ENCODE measurements around the gene GNPTG. TPM values are rescaled to one million over a fixed set of nuclear protein-coding genes. Genes with fewer than 3 reads are reported as not detected.
A peak's percentile ranks its signal among the peaks of the same experiment; 100 is the strongest.

GNPTG gene
- total and polyA plus RNA-seq, 2 of the 13 experiments (the other 11 are each of a cell fraction or from before 2014, with no cell fraction given), result 22.7 to 71.1 TPM

GRCh38 chr16:1408171-1408837 is 56.6 kb downstream of the GNPTG start (continued):
- no peak for TF ChIP-seq ZBTB40 (IDR thresholded peaks at IDR 0.05)
- TF ChIP-seq ZBTB40 (CRISPR knock-in tag; IDR thresholded peaks at IDR 0.05), result no peak
- TF ChIP-seq ARNTL (CRISPR knock-in tag; IDR thresholded peaks at IDR 0.05), result peak; percentile 89
- no peak for TF ChIP-seq ETS1 (CRISPR knock-in tag; IDR thresholded peaks at IDR 0.05)
- no peak for TF ChIP-seq AGO2 (optimal IDR thresholded peaks at IDR 0.05; ENCODE audit: low read depth, low read length)
- peak; percentile 85; the same call in 1 of the 2 replicates for TF ChIP-seq ARID4A (CRISPR knock-in tag; IDR thresholded peaks at IDR 0.05; ENCODE audit: borderline replicate concordance)
- no peak for TF ChIP-seq ZNF142 (CRISPR knock-in tag; IDR thresholded peaks at IDR 0.05)
